RWPE2 (cell line): Measurements from ENCODE around the gene PEAR1.

Experiments
- ATAC-seq: fragments of 200-7000 bp; cut with Tn5 transposase; 3 replicates; pipeline ENCODE4 v1.9.1; 2021; ENCODE audit warnings: low read depth
- DNase-seq: peaks from one replicate; pipeline ENCODE4 v3.0.0-alpha.2; 2020; ENCODE audit warnings: low spot score
- H3K27ac ChIP-seq: fragments of 450-650 bp; 2 replicates; pipeline ENCODE4 v1.5.1; 2017; ENCODE audit warnings: mild to moderate bottlenecking; ENCODE audit not compliant: poor library complexity, severe bottlenecking
- H3K27me3 ChIP-seq: fragments of 250-450 bp; sonication (Bioruptor Pico); 2 replicates; pipeline ENCODE4 v1.5.1; 2021; ENCODE audit warnings: mild to moderate bottlenecking, moderate library complexity; ENCODE audit not compliant: insufficient read depth, poor library complexity, severe bottlenecking
- H3K36me3 ChIP-seq: fragments of 250-450 bp; sonication (Bioruptor Pico); 2 replicates; pipeline ENCODE4 v1.5.1; 2020; ENCODE audit warnings: low read depth, mild to moderate bottlenecking, moderate library complexity
- H3K4me1 ChIP-seq: fragments of 250-450 bp; sonication (Bioruptor Pico); 2 replicates; pipeline ENCODE4 v1.5.1; 2021; ENCODE audit warnings: mild to moderate bottlenecking, moderate library complexity; ENCODE audit not compliant: insufficient read depth, poor library complexity, severe bottlenecking
- H3K4me3 ChIP-seq: fragments of 250-450 bp; sonication (Bioruptor Pico); 2 replicates; pipeline ENCODE4 v1.5.1; 2021; ENCODE audit warnings: mild to moderate bottlenecking, moderate library complexity; ENCODE audit not compliant: severe bottlenecking
- H3K9me3 ChIP-seq: fragments of 250-450 bp; sonication (Bioruptor Pico); 2 replicates; pipeline ENCODE4 v1.5.1; 2021; ENCODE audit warnings: mild to moderate bottlenecking, moderate library complexity; ENCODE audit not compliant: severe bottlenecking
- TF ChIP-seq, protein P1 (sequence below): fragments of 450-650 bp; IDR thresholded peaks from one replicate; pipeline ENCODE4 v1.5.1; 2017; ENCODE audit warnings: mild to moderate bottlenecking, moderate library complexity; ENCODE audit not compliant: poor library complexity, severe bottlenecking

The PEAR1 gene

DNA sequence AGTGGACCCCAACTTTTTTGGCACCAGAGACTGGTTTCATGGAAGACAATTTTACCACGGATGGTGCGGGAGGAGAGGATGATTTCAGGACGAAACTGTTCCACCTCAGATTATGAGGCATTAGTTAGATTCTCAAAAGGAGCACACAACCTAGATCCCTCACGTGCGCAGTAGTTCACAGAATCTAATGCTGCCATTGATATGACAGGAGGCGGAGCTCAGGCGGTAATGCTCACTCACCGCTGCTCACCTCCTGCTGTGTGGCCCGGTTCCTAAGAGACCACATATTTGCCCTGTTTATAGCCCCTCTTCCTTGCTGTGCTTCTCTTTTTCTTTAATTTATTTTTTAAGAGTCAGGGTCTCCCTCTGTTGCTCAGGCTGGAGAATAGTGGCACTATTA, 28.3 kb upstream of the PEAR1 start:
- no peak overlapping the region for H3K4me3 ChIP-seq
- ATAC-seq (no peak), DNase-seq (no peak)
- peaks cover 3% of the 10 kb centered on the region for H3K4me1 ChIP-seq
- peaks cover 16% of the 10 kb centered on the region for H3K27me3 ChIP-seq
- no peak overlapping the region for H3K27ac ChIP-seq
- TF ChIP-seq, protein P1, sequence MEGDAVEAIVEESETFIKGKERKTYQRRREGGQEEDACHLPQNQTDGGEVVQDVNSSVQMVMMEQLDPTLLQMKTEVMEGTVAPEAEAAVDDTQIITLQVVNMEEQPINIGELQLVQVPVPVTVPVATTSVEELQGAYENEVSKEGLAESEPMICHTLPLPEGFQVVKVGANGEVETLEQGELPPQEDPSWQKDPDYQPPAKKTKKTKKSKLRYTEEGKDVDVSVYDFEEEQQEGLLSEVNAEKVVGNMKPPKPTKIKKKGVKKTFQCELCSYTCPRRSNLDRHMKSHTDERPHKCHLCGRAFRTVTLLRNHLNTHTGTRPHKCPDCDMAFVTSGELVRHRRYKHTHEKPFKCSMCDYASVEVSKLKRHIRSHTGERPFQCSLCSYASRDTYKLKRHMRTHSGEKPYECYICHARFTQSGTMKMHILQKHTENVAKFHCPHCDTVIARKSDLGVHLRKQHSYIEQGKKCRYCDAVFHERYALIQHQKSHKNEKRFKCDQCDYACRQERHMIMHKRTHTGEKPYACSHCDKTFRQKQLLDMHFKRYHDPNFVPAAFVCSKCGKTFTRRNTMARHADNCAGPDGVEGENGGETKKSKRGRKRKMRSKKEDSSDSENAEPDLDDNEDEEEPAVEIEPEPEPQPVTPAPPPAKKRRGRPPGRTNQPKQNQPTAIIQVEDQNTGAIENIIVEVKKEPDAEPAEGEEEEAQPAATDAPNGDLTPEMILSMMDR, result no peak
- H3K36me3 ChIP-seq, result no peaks in the 10 kb centered on the region
- no peaks in the 10 kb centered on the region for H3K9me3 ChIP-seq

DNA sequence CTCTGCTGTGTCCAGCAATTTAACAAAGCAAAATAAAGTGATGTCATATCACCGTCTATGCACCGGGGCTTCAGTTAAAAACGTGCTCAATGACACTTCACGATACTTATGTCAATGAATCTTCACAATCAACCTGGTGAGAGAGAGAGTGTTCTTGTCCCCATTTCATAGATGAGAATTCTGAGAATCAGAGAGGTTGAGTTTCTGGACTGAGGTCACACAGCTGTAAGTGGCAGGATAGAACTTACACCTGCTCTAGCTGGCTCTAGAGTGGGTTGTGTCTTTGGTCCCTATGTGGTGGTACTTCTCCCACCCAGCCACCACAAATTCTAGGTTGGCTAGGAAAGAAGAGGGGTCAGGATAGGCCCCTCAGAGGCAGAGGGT, 27.7 kb upstream of the PEAR1 start:
- no peaks in the 10 kb centered on the region for H3K9me3 ChIP-seq
- H3K4me1 ChIP-seq, result peaks cover 9% of the 10 kb centered on the region
- DNase-seq (no peak), ATAC-seq (no peak)
- H3K4me3 ChIP-seq, result no peak overlapping the region
- H3K27ac ChIP-seq, result no peak overlapping the region
- no peaks in the 10 kb centered on the region for H3K36me3 ChIP-seq
- TF ChIP-seq, protein P1, result no peak
- H3K27me3 ChIP-seq, result peaks cover 10% of the 10 kb centered on the region

DNA sequence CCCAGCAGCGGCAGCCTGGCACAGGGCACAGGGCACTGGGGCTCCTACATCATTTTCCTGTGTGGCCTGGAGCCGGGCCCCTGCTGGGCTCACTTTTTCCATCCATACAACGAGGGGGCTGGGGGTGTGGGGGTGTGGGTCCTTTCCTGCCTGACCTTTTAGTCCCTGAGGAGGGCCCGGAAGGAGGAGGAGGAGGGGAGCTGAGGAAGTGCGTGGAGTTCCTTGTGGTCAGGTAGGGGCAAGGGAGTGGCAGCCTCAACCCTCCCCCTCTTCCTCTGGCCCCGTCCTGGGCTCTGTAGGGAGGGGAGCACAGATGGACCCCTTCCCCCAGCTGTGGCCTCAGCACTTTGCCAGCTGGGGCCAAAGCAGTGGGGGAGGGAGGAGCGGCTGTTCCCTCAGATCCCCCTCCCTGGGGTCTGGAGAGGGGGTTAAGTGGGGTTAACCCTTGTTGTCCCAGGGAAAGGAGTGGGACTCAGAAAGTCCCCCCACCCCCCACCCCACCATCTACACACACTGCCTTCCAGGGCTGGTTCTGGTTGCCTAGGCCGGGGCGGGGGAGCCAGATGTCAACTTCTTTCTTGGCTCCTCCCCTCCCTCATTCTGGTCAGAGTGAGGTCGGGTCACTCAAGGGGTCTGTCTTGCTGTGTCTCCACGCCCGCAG, 27.1 kb upstream of the PEAR1 start:
- Histone ChIP-seq H3K27ac (no peak overlapping the region), H3K4me3 (no peak overlapping the region), H3K4me1 (peaks cover 12% of the 10 kb centered on the region), H3K27me3 (peaks cover 5% of the 10 kb centered on the region), H3K36me3 (no peaks in the 10 kb centered on the region), H3K9me3 (no peaks in the 10 kb centered on the region)
- TF ChIP-seq, protein P1, result no peak
- no peak for DNase-seq
- ATAC-seq, result no peak

DNA sequence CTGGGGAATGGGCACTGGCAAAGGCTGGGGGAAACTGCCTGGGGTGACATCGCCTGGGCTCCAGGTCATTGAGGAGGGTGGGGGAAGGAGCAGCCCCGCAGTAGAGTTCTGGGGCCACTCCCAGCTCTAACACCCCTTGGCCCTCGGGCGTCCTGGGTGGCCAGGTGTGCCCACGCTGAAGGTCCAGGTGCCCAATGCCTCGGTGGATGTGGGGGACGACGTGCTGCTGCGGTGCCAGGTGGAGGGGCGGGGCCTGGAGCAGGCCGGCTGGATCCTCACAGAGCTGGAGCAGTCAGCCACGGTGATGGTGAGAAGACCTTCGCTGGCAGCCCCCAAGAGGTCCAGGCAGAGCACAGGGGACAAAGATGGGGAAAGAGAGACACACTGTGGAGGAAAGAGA, 25.2 kb upstream of the PEAR1 start:
- H3K9me3 ChIP-seq, result no peaks in the 10 kb centered on the region
- DNase-seq (no peak), ATAC-seq (no peak)
- TF ChIP-seq, protein P1, result no peak
- no peak overlapping the region for H3K4me3 ChIP-seq
- H3K36me3 ChIP-seq, result no peaks in the 10 kb centered on the region
- H3K27me3 ChIP-seq, result no peaks in the 10 kb centered on the region
- H3K27ac ChIP-seq, result no peak overlapping the region
- peaks cover 12% of the 10 kb centered on the region for H3K4me1 ChIP-seq

DNA sequence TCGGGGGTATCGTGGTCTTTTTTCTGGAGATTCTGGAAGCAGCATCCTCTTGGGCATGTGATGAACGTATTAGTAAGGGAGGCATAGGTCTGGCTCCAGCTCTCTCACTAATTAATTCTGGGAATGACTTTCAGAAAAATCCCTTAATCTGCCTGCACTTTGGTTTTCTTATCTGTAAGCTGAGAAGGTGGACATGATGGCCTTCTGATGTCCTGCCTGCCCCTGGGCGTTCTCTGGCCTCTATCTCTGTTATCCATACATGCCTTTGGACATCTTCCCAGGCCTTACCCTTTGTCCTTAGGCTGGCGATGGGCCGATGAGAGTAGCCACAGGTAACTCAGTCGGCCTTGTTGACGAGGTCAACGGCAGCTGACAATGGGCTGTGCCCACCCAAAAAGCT, 24.1 kb upstream of the PEAR1 start:
- peaks cover 12% of the 10 kb centered on the region for H3K4me1 ChIP-seq
- no peak for DNase-seq
- TF ChIP-seq, protein P1, result no peak

More for the DNA sequence above, 24.1 kb upstream of the PEAR1 start:
- Histone ChIP-seq H3K27ac (no peak overlapping the region), H3K4me3 (no peak overlapping the region), H3K9me3 (no peaks in the 10 kb centered on the region), H3K36me3 (no peaks in the 10 kb centered on the region), H3K27me3 (no peaks in the 10 kb centered on the region)
- ATAC-seq, result no peak
